H9 (cell line): ENCODE data around the gene EYA4. TPM values are rescaled to one million over a fixed set of nuclear protein-coding genes. Genes with fewer than 3 reads are reported as not detected.

Source experiments
- DNase-seq: peaks from one replicate; pipeline ENCODE4 v3.0.0-alpha.2; 2017
- H2AFZ ChIP-seq: one replicate; pipeline ENCODE4 v1.6.1; 2013; ENCODE audit warnings: mild to moderate bottlenecking, low read length, control low read depth, moderate library complexity
- H2AK5ac ChIP-seq: 2 replicates; pipeline ENCODE4 v1.6.1; 2013; ENCODE audit warnings: low read length, control low read depth, mixed read lengths; ENCODE audit not compliant: insufficient read length
- H2BK120ac ChIP-seq: one replicate; pipeline ENCODE4 v1.6.1; 2013; ENCODE audit warnings: low read depth, mild to moderate bottlenecking, low read length, control low read depth, inconsistent platforms; ENCODE audit not compliant: poor library complexity, severe bottlenecking
- H2BK12ac ChIP-seq: 2 replicates; pipeline ENCODE4 v1.6.1; 2013; ENCODE audit warnings: low read length, control low read depth, mixed read lengths, low read depth; ENCODE audit not compliant: insufficient read length
- H2BK15ac ChIP-seq: 2 replicates; pipeline ENCODE4 v1.6.1; 2013; ENCODE audit warnings: low read depth, low read length, control low read depth
- H2BK20ac ChIP-seq: one replicate; pipeline ENCODE4 v1.6.1; 2013; ENCODE audit warnings: low read depth, mild to moderate bottlenecking, low read length, control low read depth, inconsistent platforms; ENCODE audit not compliant: poor library complexity, severe bottlenecking
- H2BK5ac ChIP-seq: 2 replicates; pipeline ENCODE4 v1.6.1; 2013; ENCODE audit warnings: low read length, control low read depth, mixed read lengths; ENCODE audit not compliant: insufficient read length
- H3K14ac ChIP-seq: 2 replicates; pipeline ENCODE4 v1.6.1; 2013; ENCODE audit warnings: low read length, control low read depth; ENCODE audit not compliant: insufficient read depth
- H3K18ac ChIP-seq: 2 replicates; pipeline ENCODE4 v1.6.1; 2013; ENCODE audit warnings: low read depth, mild to moderate bottlenecking, mixed read lengths, low read length, control low read depth; ENCODE audit not compliant: insufficient read length
- H3K23ac ChIP-seq: 2 replicates; pipeline ENCODE4 v1.6.1; 2013; ENCODE audit warnings: low read length, control low read depth, mixed read lengths, low read depth; ENCODE audit not compliant: insufficient read length
- H3K23me2 ChIP-seq: 2 replicates; pipeline ENCODE4 v1.6.1; 2013; ENCODE audit warnings: low read depth, mild to moderate bottlenecking, mixed read lengths, low read length, control low read depth; ENCODE audit not compliant: insufficient read length, poor library complexity, severe bottlenecking
- H3K27ac ChIP-seq: 2 replicates; pipeline ENCODE4 v1.5.1; 2013; ENCODE audit warnings: low read length, control low read depth, mixed read lengths, low read depth; ENCODE audit not compliant: insufficient read length
- H3K27me3 ChIP-seq: 2 replicates; pipeline ENCODE4 v1.6.1; 2013; ENCODE audit warnings: low read length, control low read depth, inconsistent platforms; ENCODE audit not compliant: insufficient read depth
- H3K4ac ChIP-seq: 2 replicates; pipeline ENCODE4 v1.6.1; 2013; ENCODE audit warnings: low read depth, mild to moderate bottlenecking, control low read depth, inconsistent platforms, low read length, moderate library complexity
- H3K4me1 ChIP-seq: 2 replicates; pipeline ENCODE4 v1.6.1; 2013; ENCODE audit warnings: low read length, control low read depth, inconsistent platforms; ENCODE audit not compliant: insufficient read depth
- H3K4me2 ChIP-seq: 2 replicates; pipeline ENCODE4 v1.6.1; 2013; ENCODE audit warnings: low read length, control low read depth, mixed read lengths; ENCODE audit not compliant: insufficient read length, insufficient read depth
- H3K56ac ChIP-seq: 2 replicates; pipeline ENCODE4 v1.6.1; 2013; ENCODE audit warnings: low read depth, mild to moderate bottlenecking, mixed read lengths, low read length, control low read depth; ENCODE audit not compliant: insufficient read length
- H3K79me1 ChIP-seq: 2 replicates; pipeline ENCODE4 v1.6.1; 2013; ENCODE audit warnings: low read depth, mild to moderate bottlenecking, moderate library complexity, low read length, control low read depth, inconsistent platforms; ENCODE audit not compliant: insufficient read depth, poor library complexity, severe bottlenecking
- H3K79me2 ChIP-seq: 2 replicates; pipeline ENCODE4 v1.6.1; 2013; ENCODE audit warnings: low read length, control low read depth, inconsistent platforms; ENCODE audit not compliant: insufficient read depth
- H3K9ac ChIP-seq: 2 replicates; pipeline ENCODE4 v1.6.1; 2013; ENCODE audit warnings: low read length, control low read depth, mixed read lengths; ENCODE audit not compliant: insufficient read length; ENCODE audit errors: extremely low read depth
- H3K9me3 ChIP-seq: one replicate; pipeline ENCODE4 v1.6.1; 2013; ENCODE audit warnings: low read depth, low read length, inconsistent platforms; ENCODE audit not compliant: control insufficient read depth
- H3T11ph ChIP-seq: one replicate; pipeline ENCODE4 v1.6.1; 2013; ENCODE audit warnings: mild to moderate bottlenecking, low read length, control low read depth, inconsistent platforms
- H4K20me1 ChIP-seq: one replicate; pipeline ENCODE4 v1.6.1; 2013; ENCODE audit not compliant: control insufficient read depth, insufficient read length, insufficient read depth
- H4K5ac ChIP-seq: 2 replicates; pipeline ENCODE4 v1.6.1; 2013; ENCODE audit warnings: low read depth, mild to moderate bottlenecking, mixed read lengths, low read length, control low read depth; ENCODE audit not compliant: insufficient read length
- H4K8ac ChIP-seq: replicated peaks from 2 replicates; pipeline ENCODE4 v1.6.1; 2013; ENCODE audit warnings: low read length, control low read depth, mixed read lengths, low read depth; ENCODE audit not compliant: insufficient read length
- H4K91ac ChIP-seq: 2 replicates; pipeline ENCODE4 v1.6.1; 2013; ENCODE audit warnings: low read depth, mild to moderate bottlenecking, moderate library complexity, mixed read lengths, low read length, control low read depth; ENCODE audit not compliant: insufficient read length
- H3K27ac Mint-ChIP-seq, 3 experiments: 2 replicates in 2 of 3; 3 replicates in 1 of 3; pipeline ENCODE4 v1.8.0; 2020 to 2021; ENCODE audit warnings: mixed read lengths in 3 of 3, mild to moderate bottlenecking in 1 of 3, moderate library complexity in 1 of 3
- H3K27me3 Mint-ChIP-seq: 2 replicates; pipeline ENCODE4 v1.8.0; 2021; ENCODE audit warnings: low read depth, mild to moderate bottlenecking, moderate library complexity, mixed read lengths
- H3K36me3 Mint-ChIP-seq, 3 experiments: 2 replicates in 2 of 3; 3 replicates in 1 of 3; pipeline ENCODE4 v1.8.0; 2020 to 2021; ENCODE audit warnings: low read depth in 3 of 3, mixed read lengths in 3 of 3; ENCODE audit not compliant: insufficient read depth in 1 of 3
- H3K4me1 Mint-ChIP-seq, 2 experiments: 2 replicates each; pipeline ENCODE4 v1.8.0; 2020; ENCODE audit warnings: mixed read lengths in 2 of 2
- H3K4me3 Mint-ChIP-seq, 2 experiments: 2 replicates in 1 of 2; 3 replicates in 1 of 2; pipeline ENCODE4 v1.8.0; 2020 to 2021; ENCODE audit warnings: mild to moderate bottlenecking in 2 of 2, mixed read lengths in 2 of 2, moderate library complexity in 1 of 2
- H3K9me3 Mint-ChIP-seq, 2 experiments: 2 replicates in 1 of 2; 3 replicates in 1 of 2; pipeline ENCODE4 v1.8.0; 2020; ENCODE audit warnings: mild to moderate bottlenecking in 2 of 2, mixed read lengths in 2 of 2, moderate library complexity in 1 of 2
- CTCF ChIP-seq: fragments of 200-600 bp; sonication (generic); conservative IDR thresholded peaks from 3 replicates; pipeline ENCODE4 v1.8.0; 2021; ENCODE audit warnings: antibody characterized with exemption, mild to moderate bottlenecking
- WGBS: extraction: QIAGEN DNeasy Blood & Tissue Kit; methylation state at CpG from one replicate; pipeline ENCODE4 v1.1.7; 2013; ENCODE audit warnings: missing lambda C conversion rate, low lambda C conversion rate, mixed read lengths; ENCODE audit not compliant: insufficient read length; ENCODE audit errors: extremely low coverage; 5-methylcytosine and 5-hydroxymethylcytosine counted together
- total RNA-seq: library from RNA; stranded (reverse); gene quantifications from 2 replicates; pipeline ENCODE4 v1.2.1, GENCODE V29; 2021

EYA4 gene
- total RNA-seq, 1 experiment from 2014 or later, result 0.26 TPM

GRCh38 chr6:133312006-133312405 lies 70.8 kb downstream of the EYA4 start:
- no peak overlapping the region for H3K14ac ChIP-seq
- DNase-seq, result no peak
- H2AK5ac ChIP-seq, result no peak overlapping the region
- H3K4ac ChIP-seq, result no peak overlapping the region
- no CpG with 5 or more reads among the region's 3 CpGs for WGBS
- H3K9me3 ChIP-seq, result no peaks in the 10 kb centered on the region
- H2BK5ac ChIP-seq, result no peak overlapping the region
- H3K23me2 ChIP-seq, result no peaks in the 10 kb centered on the region
- no peaks in the 10 kb centered on the region for H3K79me1 ChIP-seq
- H3K56ac ChIP-seq, result no peak overlapping the region
- Mint-ChIP-seq H3K27me3 (no peaks in the 10 kb centered on the region; the same call in 1 of the 2 replicates), H3K4me3 (peak overlapping the region in 1 of 2 experiments; percentile 41; a peak in 1 of 5 replicates), H3K27ac (peak overlapping the region in 2 of 3 experiments; percentile 19 to 90; a peak in 5 of 7 replicates), H3K36me3 (peaks cover 3 to 10% (median 4%) of the 10 kb centered on the region in 3 experiments), H3K4me1 (peaks cover 20 to 22% of the 10 kb centered on the region in 2 experiments), H3K9me3 (peaks cover 4 to 6% of the 10 kb centered on the region in 2 experiments)
- H4K8ac ChIP-seq, result no peak overlapping the region
- H3K27ac ChIP-seq, result no peak overlapping the region
- no peak overlapping the region for H3K4me2 ChIP-seq
- no peaks in the 10 kb centered on the region for H3K79me2 ChIP-seq
- H4K5ac ChIP-seq, result no peak overlapping the region
- H3K23ac ChIP-seq, result no peak overlapping the region
- H3K9ac ChIP-seq, result no peak overlapping the region
- H3K27me3 ChIP-seq, result no peaks in the 10 kb centered on the region
- no peak for TF ChIP-seq CTCF
- H2BK20ac ChIP-seq, result no peak overlapping the region
- no peak overlapping the region for H3K18ac ChIP-seq
- H2BK12ac ChIP-seq, result no peak overlapping the region
- no peaks in the 10 kb centered on the region; the same call in 1 of the 2 replicates for H3K4me1 ChIP-seq
- no peak overlapping the region for H2BK15ac ChIP-seq
- H4K20me1 ChIP-seq, result no peaks in the 10 kb centered on the region
- no peak overlapping the region for H4K91ac ChIP-seq
- no peak overlapping the region for H3T11ph ChIP-seq
- no peak overlapping the region for H2AFZ ChIP-seq
- no peak overlapping the region for H2BK120ac ChIP-seq
